HG03378 (cell line): ENCODE data around the gene ITPKB.
A peak's percentile ranks its signal among the peaks of the same experiment; 100 is the strongest.
"Not testable (repeated sequence)": the region's sequence is repeated elsewhere in the genome, so short reads cannot be mapped to it uniquely, and the experiment has no call there.

Experiments used
- ATAC-seq: cut with Tn5 transposase; IDR thresholded peaks from one replicate; pipeline ENCODE4 v1.9.1; 2021; ENCODE audit warnings: mild to moderate bottlenecking, moderate library complexity; ENCODE audit not compliant: unreplicated experiment

Gene ITPKB

DNA sequence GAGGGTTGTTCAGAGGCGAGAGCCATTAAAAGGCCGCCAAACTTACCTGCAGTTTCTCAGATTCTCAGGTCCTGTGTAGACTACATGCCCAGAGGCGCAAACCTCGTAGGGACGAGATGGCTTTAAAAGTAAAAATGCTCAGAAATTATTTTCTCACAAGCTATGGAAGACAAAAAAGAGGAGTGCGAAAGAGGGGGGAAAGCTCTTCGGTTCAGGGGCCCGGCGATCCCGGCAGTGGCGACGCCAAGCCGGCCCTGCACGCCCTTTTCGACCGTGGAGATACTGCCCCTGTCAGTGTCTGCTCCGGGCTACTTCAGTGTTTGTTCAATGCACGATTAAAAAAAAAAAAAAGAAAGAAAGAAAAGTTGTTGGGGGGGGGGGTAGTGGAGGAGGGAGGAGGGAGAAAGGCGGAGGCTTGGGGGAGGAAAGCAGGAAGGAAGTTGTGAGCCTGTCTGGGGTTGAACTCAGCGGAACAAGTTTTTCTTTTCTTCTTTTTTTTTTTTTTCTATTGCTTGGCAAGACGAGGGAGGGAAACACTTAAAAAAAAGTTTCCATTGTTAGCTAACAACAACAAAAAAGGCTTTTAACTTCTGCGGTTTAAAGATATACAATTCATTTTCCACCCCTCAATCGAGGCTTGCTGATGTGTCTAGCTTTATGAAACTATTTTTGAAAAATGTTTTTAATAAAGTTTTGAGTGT, at the start of gene ITPKB:
ITPKB (minus strand) TSS at position 288 of the 701 bp plus-strand sequence. CDS start 1,824 bp downstream, outside the sequence.
- no peak for ATAC-seq

DNA sequence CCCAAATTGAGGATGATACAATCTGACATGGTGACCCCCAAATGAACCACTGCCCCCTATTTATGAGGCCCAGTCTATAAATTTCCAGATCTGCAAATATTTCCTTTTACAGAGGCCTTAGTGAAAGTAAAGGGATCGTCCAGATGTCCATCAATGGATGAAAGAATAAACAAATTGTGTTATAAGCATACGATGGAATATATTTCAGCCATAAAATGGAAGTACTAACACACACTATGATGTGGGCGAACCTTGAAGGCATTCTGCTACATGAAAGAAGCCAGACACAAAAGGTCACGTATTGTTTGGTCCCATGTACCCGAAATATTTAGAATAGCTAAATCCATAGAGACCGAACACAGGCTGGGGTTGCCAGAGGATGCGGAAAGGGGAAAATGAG, 48.6 kb upstream of the ITPKB start:
- no peak for ATAC-seq

DNA sequence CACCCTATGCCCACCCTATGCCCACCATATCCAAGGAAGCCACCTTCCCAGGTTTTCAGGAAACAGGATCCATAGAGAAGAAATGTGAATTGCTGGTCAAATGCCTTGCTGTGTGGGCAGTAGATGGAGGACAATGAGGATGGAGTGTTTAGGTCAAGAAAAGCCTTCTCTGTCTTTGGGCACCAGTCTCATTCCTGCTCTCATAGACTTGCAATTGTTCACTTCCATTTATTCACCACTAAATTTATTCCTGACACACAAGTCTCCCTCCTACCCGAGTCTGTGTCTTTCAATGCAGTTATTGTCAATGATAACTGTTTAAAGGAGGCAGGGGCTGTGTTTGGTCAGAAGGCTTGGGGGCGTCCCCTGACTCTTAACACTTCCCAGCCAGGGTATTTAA, 48.0 kb upstream of the ITPKB start:
- ATAC-seq: no peak

DNA sequence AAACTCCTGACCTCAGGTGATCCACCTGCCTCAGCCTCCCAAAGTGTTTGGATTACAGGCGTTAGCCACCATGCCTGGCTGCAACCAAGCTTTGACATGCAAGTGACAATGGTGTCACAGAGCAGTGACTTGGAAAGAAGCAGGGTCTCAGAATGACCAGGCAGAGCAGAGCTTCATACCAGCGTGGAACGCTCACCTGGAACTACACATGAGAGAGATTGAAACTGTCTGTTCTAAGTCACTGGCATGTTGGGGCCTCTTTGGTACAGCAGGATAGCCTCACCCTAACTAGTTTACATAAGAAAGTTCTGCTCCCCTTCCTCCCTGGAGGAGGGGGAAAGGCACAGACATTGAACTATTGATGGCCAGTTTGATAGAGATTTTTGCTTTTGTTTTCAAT, 47.5 kb upstream of the ITPKB start:
- ATAC-seq: peak; percentile 81

DNA sequence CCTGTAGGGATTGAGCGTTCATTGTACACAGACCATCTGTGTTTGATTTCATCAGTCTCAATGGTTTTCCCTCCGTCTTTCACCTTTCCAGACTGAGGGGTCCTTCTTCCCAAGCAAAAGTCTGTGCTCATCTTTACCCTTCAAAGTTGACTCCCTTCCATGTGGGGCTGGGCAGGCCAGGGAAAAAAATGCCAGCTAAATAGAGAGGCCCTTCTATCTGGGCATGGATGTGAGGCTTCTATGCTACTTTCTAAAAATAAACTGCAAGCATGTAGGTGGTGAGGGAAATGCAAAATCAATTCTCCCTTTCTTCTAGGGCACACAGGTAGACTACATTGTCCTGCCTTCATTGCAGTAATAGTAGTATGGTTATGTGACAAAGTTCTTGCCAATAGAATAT, 46.7 kb upstream of the ITPKB start:
- ATAC-seq: no peak

DNA sequence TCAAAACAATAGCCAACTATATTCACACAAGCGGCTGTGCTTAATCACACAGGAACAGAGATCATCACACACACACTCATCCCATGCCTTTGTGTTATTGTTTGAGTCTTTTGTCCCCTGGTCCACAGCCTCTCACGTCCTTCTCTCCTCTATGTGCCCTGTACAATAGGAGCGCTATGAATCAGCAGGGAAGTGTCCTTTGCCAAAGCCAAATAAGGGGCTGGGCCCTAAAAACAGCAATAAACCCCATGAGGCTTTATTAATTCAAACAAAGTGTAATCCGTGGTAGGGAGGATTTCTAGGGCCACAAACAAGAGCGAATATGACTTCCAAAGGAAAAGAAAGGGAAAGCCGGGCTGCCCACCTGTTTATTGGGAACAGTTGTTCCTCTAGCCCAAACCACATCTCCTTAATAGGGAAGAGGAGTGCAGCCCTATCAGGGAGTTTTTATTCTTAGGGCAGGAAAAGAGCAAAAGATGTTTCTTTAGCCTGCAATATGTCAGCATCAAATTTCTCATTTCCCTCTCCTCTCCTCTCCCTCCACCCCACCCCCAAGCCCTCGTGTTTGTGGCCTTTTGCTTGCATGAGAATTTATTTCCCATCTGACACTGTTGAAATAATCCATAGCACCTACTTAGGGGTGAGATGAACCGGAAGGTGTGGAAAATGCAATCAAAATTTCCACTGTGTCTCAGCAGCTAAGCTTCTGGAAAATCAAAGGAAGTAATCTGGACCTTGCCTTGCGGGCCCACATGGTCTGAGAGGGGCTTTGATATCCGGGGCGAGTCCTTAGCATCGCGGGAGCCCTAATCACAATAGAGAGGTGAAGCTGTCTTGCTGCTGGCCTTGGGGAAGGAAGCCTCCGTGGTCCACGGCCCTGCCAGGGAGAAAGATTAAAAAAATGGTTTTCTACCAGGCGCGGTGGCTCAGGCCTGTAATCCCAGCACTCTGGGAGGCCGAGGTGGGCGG, 45.3 kb upstream of the ITPKB start:
- ATAC-seq: no peak

DNA sequence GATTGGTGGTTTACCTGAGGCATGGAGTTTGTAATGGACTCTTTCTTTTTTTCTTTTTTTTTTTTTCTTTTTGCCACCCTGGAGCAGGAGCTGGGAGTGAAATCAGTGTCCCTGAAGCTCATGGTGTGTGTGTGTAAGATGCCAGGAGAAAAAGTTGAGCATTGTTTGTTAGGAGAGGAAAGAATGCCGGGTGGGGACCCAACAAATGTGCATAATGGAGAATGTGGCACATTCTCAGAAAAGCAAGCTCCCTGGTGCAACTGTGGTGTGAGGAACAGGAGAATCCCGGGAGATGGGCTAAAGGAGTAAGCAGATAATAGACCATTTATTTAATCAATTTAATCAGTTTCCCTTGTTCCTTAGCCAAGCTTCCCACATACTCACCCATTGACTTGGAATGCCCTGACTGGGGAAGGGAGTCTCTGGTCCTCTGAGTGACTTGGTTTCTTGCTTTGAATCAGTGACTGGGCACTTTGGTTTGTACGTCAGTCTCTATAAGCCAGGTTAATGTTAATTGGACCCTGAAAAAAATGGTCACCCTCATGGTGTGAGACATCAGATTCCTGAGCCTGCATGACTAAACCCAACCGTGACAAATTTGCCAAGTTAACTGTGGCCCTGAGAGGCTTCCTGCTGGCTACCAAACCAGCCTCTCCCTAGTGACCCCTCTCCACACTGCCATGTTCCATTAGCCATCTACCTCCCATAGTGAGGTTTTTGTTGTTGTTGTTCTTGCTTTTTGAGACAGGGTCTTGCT, 43.9 kb upstream of the ITPKB start:
- no peak for ATAC-seq

DNA sequence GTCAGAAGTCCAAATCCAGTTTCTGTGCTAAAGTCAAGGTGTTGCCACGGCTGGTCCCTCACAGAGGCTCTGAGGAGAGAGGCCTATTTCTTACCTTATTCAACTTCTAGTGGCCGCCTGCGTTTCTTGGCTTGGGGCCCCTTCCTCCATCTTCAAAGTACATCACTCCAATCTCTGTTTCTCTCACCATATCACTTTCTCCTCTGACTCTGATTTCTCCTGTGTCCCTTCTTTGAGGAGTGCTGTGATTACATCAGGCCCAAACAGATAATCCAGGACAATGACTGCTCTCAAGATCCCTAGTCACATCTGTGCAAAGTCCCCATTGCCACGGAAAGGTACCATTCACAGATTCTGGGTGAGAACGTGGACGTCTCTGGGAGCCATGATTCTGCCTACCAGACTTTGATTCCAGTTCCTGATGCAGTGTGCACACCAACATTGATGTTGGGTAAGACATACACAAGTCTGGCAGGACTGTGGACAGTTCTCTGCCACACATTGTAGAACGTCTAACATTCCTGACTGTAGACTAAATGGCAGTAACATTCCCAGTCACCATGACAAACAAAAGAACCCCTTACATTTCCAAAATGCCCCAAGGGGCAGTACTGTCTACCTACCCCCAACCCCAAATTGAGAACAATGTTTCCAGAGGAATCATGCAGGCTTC, 43.0 kb upstream of the ITPKB start:
- ATAC-seq: no peak

DNA sequence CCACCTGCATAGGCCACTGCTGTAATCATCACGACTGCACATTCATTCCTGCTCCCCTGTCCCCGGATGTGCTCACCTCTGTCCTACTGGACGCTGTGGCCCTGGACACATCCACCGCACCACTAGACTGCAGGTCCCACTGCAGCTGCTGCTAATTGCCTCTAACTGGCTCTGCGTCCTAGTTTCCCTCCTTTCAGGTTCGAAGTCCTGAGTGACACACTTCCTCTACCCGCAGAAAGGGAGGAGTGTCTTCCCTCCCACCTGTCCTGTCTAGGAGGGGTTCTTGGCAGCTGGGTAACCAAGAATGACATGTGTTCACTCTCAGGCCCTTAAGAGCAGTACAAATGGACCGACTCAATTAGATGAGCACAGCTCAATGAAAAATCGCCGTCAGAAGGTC, 40.5 kb upstream of the ITPKB start:
- ATAC-seq: no peak

DNA sequence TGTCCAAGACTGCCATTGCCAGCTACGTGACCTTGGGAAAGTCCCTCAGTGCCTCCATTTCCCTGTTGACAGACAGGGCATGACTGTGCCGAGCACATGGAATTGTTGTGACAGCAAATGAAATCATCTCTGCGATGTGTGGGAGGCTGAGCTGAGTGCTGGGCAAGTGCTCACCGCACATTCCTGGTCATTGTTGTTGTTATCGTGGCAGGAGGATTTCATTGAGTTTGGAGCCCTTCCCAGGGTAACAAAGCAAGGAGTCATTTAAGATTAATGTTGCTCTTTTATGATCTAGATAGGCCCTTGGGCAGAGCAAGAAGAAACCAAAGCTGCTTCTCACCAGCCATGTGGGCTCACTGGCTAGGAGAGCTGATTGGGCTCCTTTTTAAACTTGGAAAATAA, 39.6 kb upstream of the ITPKB start:
- no peak for ATAC-seq

DNA sequence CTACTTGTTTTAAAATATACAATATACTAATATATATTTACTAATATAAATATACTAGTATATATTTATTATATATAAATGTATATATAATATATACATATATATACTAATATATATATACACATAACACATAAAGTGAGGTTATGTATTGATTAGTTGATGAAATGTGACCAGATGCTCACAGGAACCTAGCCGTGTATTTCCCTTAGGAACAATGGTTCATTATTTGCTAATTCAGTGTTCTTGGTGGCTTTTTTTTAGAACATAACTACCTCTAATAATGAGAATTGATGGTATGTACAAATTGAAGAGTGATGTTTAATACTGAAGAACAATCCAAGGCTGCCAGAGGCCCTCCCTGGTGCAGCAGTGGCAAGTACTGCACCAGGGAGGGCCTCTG, 37.9 kb upstream of the ITPKB start:
- ATAC-seq: no peak

DNA sequence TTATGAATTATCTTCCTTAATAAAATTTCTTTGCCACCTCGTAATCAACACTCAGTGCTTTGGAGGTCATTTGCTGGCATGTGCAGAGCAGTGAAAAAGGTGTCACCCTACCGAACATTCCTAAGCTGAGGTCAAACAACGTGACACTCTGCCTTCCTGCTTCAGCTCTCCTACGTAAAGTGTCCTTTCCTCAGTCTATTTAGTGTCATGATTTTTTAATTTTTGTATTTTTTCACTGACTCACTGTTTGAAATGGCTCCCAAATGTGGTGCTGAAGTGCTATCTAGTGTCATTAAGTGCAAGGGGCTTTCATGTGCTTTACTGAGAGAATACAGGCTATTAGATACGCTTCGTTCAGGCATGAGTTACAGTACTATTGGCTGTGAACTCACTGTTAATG, 37.0 kb upstream of the ITPKB start:
- no peak for ATAC-seq

DNA sequence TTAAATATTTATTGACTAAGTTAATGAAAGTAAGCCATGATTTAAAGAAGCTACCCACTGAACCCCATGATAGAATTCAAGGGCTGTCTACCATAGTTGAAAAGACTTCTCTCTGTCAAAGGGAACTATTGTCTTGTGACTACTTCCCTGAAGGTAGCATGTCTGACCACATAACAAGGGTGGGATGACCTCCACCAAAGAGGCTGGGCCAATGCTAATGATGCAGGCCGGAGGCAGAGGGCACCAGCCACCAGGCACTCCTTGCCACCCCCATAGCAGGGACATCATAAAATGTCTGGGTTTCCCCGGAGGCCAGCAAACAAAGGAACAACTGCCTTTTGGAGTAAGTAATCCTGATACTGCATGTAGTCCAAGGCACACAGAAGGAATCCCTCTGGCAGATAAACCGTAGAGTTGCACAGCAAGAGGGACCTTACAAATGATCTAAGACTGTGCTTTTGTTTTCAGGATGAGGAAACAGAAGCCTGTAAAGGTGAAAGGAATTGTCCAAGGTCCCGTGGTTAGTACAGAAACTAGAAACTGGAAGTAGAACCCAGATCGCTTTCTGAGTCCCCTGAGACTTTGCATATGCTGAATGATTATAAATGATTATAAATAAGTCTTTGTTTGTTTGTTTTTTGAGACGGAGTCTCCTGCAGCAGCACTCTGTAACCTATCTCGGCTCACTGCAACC, 33.5 kb upstream of the ITPKB start:
- peak; percentile 78 for ATAC-seq

DNA sequence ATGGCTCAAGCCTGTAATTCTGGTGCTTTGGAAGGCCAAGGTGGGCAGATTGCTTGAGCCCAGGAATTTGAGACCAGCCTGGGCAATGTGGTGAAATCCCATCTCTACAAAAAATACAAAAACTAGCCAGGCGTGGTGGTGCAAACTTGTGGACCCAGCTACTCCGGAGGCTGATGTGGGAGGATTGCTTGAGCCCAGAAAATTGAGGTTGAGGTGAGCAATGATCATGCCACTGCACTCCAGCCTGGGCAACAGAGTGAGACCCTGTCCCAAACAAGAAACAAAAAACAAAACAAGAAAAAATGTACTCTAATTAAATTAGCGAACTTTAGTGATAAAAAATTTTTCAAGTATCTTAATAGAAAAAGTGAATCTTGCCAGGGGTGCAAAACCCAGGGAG, 28.1 kb upstream of the ITPKB start:
- ATAC-seq: not testable (repeated sequence)

DNA sequence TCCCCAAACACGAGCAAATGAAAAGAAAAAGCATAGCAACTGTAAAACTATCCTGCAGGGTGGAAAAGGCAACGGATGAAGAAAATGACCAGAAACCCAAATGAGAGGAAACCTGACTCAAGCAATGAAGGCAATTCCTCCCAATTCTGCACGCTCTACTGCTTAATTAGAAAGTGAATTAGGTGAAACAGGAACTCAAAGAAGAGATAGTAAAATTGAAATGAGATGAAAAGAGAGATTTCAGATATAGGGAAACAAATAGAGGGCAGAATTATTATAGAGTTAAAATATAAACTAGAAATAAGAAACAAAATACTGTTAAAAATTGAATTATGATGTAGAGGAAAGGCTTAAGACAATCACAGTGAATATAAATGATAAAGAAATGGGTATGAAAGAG, 27.5 kb upstream of the ITPKB start:
- ATAC-seq: no peak

DNA sequence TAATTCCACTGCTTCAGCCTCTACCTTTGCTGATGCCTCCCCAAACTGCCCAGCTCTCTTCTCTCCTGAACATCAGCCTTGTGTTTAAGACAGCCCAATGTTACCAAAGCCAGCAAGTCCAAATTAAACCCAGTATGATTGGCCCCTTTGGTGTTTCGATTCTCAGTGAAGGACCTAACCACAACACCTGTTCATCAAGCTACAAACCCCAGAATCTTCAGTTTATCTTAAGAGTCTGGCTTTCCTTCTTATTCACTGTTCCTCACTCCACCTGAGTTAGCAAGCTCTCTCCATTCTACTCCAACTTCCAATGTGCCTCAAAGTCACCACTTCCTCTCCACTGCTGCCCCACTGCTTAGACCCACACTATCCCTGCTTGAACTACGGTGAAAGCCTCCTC, 25.5 kb upstream of the ITPKB start:
- ATAC-seq: peak; percentile 65

DNA sequence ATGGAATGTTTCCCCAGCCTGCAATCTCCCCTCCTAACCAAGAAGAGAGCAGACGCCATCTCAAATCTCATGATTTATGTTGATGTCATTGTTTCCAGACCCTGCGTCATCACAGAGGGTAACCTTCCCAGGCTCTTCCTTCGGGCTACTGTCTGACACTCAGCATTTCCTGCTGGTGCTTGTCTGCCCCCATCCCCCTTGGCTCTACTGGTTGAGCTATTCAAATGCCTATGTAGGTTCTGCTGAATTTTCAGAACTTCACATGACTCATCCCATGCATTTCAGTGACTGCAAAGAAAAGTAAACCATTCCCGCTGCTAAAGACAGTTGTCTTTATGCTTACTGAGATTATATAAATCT, 24.8 kb upstream of the ITPKB start:
- ATAC-seq: no peak

DNA sequence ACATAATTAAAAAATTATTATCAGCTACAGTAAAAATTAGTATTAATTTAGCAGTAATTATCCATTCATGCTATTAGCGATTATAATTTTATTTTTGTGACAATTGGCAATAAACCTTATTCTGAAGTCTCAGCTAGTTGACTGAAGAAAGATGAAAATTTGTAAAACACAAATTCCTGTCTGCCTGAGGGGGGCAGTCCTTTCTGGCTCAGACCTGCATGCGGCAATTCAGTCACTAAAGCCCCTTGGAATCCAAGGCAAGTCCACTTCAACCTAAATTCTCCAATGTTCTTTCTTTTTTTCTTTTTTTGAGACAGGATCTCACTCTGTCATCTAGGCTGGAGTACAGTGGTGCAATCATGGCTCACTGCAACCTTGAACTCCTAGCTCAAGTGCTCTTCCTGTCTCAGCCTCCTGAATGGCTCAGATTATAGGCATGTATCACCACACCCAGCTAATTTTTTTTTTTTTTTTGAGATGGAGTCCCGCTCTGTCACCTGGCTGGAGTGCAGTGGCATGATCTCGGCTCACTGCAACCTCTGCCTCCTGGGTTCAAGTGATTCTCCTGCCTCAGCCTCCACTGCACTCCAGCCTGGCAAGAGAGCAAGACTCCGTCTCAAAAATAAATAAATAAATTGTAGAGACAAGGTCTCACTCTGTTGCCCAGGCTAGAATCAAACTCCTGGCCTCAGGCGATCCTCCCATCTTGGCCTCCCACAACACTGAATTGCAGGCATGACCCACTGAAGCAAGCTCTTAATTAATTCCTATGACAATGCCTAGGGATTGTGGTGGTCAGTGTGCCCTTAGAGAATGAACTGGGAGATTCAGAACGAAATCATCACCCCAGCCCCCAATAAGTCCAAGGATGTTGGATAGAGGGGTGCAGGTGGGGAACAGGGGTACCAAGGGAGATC, 24.2 kb upstream of the ITPKB start:
- ATAC-seq: no peak

DNA sequence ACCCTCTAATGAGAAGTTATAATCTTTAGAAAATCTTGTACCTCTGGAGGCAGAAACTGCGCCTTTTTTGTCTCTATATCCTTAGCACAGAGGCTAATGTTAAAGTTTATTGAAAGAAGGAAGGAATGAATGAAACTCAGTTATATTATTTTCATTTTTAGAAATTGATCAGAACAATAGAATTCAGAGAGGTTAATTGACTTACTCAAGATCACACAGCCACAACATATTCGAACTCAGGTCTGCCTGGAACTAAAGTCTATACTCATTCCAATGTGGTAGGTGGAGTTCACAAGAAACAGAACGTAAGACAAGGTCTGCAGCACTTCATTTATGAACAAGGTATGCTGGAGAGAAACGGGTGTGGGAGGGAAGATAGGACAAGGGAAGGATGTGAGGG, 23.0 kb upstream of the ITPKB start:
- ATAC-seq: no peak
